ENCODE results near the gene LRRTM3.

LRRTM3 gene

DNA sequence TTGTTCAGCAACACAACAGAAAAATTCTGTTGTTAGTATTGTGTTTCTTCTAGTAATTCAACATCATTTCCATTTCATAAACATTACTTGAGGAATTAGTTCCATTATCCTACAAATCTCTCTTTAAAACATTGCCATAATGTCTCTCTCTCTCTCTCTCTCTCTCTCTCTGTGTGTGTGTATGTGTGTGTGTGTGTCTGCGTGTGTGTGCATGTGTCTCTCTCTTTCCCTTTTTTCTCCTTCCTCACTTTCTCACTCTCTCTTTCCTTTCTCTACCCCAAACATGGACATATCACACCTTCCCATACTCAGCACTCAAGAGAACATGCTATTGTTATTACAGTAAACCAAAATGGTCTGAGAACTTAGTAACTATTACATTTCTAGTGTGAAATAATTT is 16.6 kb downstream of the LRRTM3 start:
- in situ Hi-C loops (cut with MboI; ENCODE audit: low pct_unique_long_range_greater_than_20kb, low sequenced_read_pairs, unreplicated experiment) = loop anchor here (25.0 kb wide), 1 partner anchor 705 kb away; no protein-coding TSS in a partner anchor
- DNase-seq (ENCODE audit: low spot score) = no peak
- TF ChIP-seq, protein P1, sequence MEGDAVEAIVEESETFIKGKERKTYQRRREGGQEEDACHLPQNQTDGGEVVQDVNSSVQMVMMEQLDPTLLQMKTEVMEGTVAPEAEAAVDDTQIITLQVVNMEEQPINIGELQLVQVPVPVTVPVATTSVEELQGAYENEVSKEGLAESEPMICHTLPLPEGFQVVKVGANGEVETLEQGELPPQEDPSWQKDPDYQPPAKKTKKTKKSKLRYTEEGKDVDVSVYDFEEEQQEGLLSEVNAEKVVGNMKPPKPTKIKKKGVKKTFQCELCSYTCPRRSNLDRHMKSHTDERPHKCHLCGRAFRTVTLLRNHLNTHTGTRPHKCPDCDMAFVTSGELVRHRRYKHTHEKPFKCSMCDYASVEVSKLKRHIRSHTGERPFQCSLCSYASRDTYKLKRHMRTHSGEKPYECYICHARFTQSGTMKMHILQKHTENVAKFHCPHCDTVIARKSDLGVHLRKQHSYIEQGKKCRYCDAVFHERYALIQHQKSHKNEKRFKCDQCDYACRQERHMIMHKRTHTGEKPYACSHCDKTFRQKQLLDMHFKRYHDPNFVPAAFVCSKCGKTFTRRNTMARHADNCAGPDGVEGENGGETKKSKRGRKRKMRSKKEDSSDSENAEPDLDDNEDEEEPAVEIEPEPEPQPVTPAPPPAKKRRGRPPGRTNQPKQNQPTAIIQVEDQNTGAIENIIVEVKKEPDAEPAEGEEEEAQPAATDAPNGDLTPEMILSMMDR (IDR thresholded peaks at IDR 0.05; ENCODE audit: extremely low read depth, insufficient read depth, missing control alignments) = no peak

GRCh38 chr10:66943590-66943989 is 17.8 kb downstream of the LRRTM3 start:
- TF ChIP-seq, protein P1 (IDR thresholded peaks at IDR 0.05; ENCODE audit: extremely low read depth, insufficient read depth, missing control alignments) = no peak
- in situ Hi-C loops (cut with MboI; ENCODE audit: low pct_unique_long_range_greater_than_20kb, low sequenced_read_pairs, unreplicated experiment) = loop anchor here (25.0 kb wide), 1 partner anchor 706 kb away; no protein-coding TSS in a partner anchor
- DNase-seq (ENCODE audit: low spot score) = no peak

GRCh38 chr10:66951896-66952295 is 26.1 kb downstream of the LRRTM3 start:
- no peak for DNase-seq (ENCODE audit: low spot score)
- in situ Hi-C loops (cut with MboI; ENCODE audit: low pct_unique_long_range_greater_than_20kb, low sequenced_read_pairs, unreplicated experiment) = no loop called here

DNA sequence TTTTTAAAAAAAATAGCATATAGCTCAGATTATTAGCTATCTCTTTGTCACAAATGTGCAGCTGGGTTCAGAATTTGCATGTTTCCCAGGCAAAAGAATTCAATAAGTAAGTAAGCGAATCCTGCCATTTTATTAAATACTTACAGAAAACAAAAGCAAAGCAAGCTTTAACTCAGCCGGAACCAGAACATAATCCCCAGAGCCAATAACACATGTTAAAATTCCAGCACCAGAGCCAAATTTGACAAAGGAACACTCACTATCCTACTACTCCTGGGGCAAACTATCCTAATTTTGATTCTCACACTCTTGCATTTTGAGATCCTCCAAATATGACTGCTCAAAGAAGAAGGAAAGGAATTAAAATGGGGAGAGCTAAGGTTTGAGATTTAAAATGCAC is 32.6 kb downstream of the LRRTM3 start:
- TF ChIP-seq, protein P1 (IDR thresholded peaks at IDR 0.05; ENCODE audit: extremely low read depth, insufficient read depth, missing control alignments) = no peak
- in situ Hi-C loops (cut with MboI; ENCODE audit: low pct_unique_long_range_greater_than_20kb, low sequenced_read_pairs, unreplicated experiment) = no loop called here
- no peak for DNase-seq (ENCODE audit: low spot score)

More at GRCh38 chr10:66951896-66952295, 26.1 kb downstream of the LRRTM3 start:
- TF ChIP-seq, protein P1 (IDR thresholded peaks at IDR 0.05; ENCODE audit: extremely low read depth, insufficient read depth, missing control alignments) = no peak

DNA sequence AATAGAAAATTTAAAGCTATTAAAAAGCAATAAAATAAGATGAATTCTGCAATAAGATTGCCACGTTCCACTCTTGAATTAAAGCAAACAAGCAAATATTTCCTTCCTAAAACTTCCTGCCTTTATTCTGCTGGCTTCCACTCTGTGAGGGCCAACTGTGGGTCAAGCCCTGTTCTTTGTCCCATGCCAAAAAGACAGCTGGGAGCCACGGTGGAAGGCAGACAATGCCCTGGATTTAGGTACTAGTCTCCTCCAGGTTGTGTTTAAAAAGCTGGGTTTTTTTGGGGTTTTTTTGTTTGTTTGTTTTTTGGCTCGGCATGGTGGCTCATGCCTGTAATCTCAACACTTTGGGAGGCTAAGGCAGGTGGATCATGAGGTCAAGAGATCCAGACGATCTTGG is 39.1 kb downstream of the LRRTM3 start:
- in situ Hi-C loops (cut with MboI; ENCODE audit: low pct_unique_long_range_greater_than_20kb, low sequenced_read_pairs, unreplicated experiment) = no loop called here
- no peak for DNase-seq (ENCODE audit: low spot score)
- TF ChIP-seq, protein P1 (IDR thresholded peaks at IDR 0.05; ENCODE audit: extremely low read depth, insufficient read depth, missing control alignments) = no peak

DNA sequence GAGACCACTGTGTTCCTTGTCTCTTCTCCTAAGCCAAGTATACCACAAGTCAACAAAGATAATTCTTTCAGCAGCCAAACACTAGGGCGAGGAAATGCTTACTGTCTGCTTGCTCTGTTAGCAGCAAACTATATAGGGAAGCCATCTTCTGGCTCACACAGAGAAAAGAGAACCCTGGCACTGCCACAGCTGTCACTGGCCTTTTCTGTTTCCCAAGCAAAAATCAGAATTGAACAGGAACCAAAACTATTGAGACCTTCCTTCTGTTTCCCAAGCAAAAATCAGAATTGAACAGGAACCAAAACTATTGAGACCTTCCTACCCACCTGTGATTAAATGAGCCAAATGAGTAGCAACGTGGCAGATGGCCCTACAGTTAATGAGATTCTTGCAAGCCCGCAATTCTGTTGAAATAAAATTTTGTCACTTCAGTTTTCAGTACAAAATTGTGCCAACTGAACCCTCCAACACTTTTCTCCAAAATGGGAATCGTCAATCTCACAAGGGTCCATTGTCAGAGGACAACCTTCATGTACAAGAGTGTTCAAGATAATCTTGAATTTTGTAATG is 54.5 kb downstream of the LRRTM3 start:
- in situ Hi-C loops (cut with MboI; ENCODE audit: low pct_unique_long_range_greater_than_20kb, low sequenced_read_pairs, unreplicated experiment) = no loop called here
- TF ChIP-seq, protein P1 (IDR thresholded peaks at IDR 0.05; ENCODE audit: extremely low read depth, insufficient read depth, missing control alignments) = no peak
- no peak for DNase-seq (ENCODE audit: low spot score)
